HG02588 (cell line): ENCODE results near the gene NFATC2.
"Not testable (repeated sequence)": the region's sequence is repeated elsewhere in the genome, so short reads cannot be mapped to it uniquely, and the experiment has no call there.

Experiments used
- ATAC-seq: cut with Tn5 transposase; IDR thresholded peaks from one replicate; pipeline ENCODE4 v1.9.1; 2021; ENCODE audit warnings: mild to moderate bottlenecking, moderate library complexity; ENCODE audit not compliant: unreplicated experiment

The NFATC2 gene

GRCh38 chr20:51481341-51481914 is 61.1 kb downstream of the NFATC2 start:
- ATAC-seq: no peak

- peak; percentile 86 for ATAC-seq
These were observed 61.8 kb downstream of the NFATC2 start for GRCh38 chr20:51480507-51481270.

GRCh38 chr20:51476106-51476505 is 66.4 kb downstream of the NFATC2 start:
- not testable (repeated sequence) for ATAC-seq

- ATAC-seq: no peak
These were observed 68.7 kb downstream of the NFATC2 start for GRCh38 chr20:51473771-51474170.

GRCh38 chr20:51473256-51473655 is 69.3 kb downstream of the NFATC2 start:
- no peak for ATAC-seq

- ATAC-seq: no peak
These were observed 71.6 kb downstream of the NFATC2 start for GRCh38 chr20:51470907-51471411.

GRCh38 chr20:51470499-51470820 is 72.1 kb downstream of the NFATC2 start:
- ATAC-seq: no peak

DNA sequence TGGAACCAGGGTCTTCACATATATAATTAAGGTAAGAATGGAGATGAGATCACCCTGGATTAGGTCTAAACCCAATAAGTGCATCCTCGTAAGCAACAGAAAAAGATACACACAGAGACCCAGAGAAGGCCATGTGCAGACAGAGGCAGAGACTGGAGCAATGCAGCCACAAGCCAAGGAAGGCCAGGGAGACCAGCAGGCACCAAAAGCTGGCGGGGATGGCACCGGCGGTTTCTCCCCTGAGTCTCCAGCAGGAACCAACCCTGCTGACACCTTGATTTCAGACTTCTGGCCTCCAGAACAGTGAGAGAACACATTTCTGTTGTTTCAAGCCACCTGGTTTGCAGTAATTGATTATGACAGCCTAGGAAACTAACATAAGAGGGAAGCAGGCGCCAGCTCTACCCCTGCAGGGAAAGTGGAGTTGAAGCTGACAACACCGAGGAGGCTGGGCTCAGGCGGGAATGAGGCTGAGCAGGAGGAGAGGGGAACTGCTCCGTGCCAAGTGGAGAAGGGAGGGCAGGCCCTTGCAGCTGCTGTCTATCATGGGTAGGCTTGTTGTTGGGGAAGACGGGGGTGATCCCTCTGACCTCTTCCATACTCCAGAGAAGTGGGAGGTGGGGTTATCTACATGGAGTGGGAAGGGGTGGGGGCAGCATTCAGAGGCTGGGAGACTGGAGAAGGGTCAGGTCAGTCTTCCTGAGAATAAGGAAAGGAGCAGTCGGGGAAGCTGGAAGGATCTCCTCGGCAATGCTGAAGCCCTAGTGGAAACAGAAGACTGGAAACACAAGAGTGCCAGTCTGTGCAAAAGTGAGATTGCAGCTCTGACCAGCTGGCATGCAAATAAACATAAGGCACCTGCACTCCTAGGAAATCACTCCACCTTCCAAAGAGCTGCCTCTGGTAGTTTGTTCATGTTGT is 72.7 kb downstream of the NFATC2 start:
- no peak for ATAC-seq

DNA sequence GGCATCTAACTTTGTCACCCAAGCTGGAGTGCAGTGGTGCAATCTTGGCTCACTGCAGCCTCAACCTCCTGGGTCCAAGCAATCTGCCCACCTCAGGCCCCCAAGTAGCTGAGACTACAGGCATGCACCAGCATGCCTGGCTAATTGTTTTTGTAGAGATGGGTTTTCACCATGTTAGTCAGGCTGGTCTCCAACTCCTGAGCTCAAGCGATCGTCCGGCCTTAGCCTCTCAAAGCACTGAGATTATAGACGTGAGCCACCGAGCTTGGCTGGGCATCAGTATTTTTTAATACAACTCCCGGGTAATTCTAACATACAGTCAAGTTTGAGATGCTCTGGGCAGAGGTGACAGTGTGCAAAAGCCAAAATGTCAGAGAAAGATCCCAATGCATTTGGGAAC is 73.5 kb downstream of the NFATC2 start:
- no peak for ATAC-seq

GRCh38 chr20:51468636-51469035 is 73.9 kb downstream of the NFATC2 start:
- ATAC-seq: no peak

- no peak for ATAC-seq
These were observed 74.4 kb downstream of the NFATC2 start for GRCh38 chr20:51467956-51468626.

GRCh38 chr20:51463998-51464397 is 78.5 kb downstream of the NFATC2 start:
- no peak for ATAC-seq

DNA sequence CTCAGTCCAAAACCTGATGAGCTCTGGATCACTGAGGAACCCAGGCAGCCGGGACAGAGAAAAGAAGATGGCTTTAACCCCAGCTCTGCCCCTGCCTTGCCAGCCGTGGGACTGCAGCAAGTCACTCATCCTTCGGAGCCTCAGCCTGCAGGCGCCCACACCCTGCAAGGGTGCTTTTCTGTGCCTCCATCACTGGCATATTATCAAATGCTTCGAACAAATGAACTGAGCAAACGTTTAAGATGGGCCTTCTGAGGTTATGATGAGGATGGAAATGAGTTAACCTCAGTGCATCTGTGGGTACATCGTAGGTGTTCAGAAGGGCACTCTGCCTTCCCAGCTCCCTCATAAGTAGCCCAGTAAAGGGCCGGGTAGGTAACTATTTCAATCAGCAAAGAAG is 79.0 kb downstream of the NFATC2 start:
- ATAC-seq: no peak

DNA sequence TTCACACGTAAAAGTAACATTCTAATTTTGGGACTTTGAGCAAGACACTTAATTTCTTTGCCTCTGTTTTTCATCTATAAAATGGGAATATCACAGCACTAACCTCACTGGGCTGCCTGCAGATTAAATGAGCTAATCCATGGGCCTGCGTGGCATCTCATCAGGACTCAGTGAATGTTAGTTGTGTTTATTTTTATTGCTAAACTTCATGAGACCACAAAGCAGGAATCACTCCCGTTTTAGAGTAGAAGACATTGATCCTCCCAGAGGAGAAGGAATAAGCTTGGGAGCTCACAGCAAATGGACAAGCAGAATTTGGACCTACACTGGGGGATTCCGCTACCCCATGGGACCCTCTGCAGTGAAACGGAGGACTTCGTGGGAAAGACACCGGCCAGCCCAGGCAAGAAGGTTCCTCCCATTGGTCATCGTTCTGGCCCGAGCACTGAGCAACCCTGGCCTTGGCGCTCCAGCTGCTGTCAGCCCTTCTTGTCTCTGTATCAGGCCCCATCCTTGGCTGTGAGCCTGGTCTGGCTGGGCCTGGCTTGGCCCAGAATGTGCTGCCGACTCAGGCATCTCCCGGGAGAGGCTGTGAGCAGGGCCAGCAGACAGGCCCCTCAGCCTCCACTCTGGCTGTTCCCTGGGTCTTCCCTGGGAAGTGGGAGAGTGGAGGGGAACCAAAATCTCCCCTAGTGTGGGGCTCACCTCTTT is 79.8 kb downstream of the NFATC2 start:
- ATAC-seq: no peak

DNA sequence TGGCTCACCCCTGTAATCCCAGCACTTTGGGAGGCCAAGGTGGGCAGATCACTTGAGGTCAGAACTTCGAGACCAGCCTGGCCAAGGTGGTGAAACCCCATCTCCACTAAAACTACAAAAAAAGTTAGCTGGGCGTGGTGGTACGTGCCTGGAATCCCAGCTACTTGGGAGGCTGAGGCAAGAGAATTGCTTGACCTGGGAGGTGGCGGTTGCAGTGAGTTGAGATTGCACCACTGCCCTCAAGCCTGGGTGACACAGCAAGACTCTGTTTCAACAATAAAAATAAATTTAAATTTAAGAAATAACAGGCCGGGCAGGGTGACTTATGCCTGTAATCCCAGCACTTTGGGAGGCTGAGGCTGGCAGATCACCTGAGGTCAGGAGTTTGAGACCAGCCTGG is 80.7 kb downstream of the NFATC2 start:
- not testable (repeated sequence) for ATAC-seq

DNA sequence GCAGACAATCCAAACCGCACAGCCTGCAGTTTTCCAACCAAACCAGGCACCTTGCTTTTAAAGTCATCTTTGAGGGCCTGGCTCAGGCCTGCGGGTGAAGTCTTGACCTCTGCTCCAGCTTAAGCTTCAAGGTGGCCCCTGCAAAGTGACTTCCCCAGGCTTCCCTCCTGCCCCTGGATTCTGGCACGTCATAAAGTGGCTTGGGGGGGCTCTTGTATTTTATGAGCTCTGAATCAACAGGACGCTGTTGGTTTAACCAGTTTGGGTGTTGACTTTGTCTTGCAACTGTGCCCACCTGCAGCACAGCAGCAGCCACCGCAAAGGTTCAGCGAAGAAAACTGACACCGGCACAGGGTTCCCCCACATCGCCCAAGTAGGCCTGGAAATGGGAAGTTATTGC is 81.2 kb downstream of the NFATC2 start:
- peak; percentile 9 for ATAC-seq

DNA sequence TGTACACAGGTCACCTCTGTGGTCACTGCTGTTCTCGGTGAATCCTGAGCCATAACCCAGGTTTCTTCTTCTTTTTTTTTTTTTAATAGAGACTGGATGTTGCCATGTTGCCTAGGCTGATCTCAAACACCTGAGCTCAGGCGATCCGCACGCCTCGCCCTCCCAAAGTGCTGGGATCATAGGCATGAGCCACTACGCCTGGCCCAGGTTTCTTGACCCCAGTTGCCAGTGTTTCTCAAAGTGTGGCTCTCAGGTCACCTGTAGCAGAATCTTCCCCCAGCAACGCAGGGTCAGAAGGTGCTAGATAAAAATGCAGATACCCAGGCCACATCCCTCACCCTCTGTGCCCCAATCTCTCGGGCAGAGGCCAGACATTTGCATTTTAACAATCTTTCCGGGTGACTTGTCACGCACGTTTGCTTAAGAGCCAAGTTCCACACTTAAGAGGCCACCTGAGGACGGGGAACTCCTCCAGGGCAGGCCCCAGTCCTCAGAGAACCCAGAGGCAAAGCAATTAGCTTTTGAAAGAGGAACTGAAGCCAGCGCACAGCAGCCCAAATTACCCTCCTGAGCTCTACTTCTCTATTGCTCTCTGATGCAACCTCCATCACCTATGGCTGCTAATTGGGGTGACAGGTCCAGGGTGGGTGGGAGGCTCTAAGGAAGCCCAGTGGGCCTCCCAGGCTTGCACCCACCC is 81.8 kb downstream of the NFATC2 start:
- ATAC-seq: peak; percentile 88

- ATAC-seq: no peak
These were observed 82.4 kb downstream of the NFATC2 start for GRCh38 chr20:51460163-51460562.

GRCh38 chr20:51458751-51459439 is 83.6 kb downstream of the NFATC2 start:
- no peak for ATAC-seq
